ENCODE measurements around the gene VGF.

GRCh38 chr7:101129603-101130117 lies 35.7 kb downstream of the VGF start:
- TF ChIP-seq, protein P1, sequence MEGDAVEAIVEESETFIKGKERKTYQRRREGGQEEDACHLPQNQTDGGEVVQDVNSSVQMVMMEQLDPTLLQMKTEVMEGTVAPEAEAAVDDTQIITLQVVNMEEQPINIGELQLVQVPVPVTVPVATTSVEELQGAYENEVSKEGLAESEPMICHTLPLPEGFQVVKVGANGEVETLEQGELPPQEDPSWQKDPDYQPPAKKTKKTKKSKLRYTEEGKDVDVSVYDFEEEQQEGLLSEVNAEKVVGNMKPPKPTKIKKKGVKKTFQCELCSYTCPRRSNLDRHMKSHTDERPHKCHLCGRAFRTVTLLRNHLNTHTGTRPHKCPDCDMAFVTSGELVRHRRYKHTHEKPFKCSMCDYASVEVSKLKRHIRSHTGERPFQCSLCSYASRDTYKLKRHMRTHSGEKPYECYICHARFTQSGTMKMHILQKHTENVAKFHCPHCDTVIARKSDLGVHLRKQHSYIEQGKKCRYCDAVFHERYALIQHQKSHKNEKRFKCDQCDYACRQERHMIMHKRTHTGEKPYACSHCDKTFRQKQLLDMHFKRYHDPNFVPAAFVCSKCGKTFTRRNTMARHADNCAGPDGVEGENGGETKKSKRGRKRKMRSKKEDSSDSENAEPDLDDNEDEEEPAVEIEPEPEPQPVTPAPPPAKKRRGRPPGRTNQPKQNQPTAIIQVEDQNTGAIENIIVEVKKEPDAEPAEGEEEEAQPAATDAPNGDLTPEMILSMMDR (conservative IDR thresholded peaks at IDR 0.05; ENCODE audit: low read depth, low read length), result no peak
- no peak for TF ChIP-seq EZH2 (IDR thresholded peaks at IDR 0.05; ENCODE audit: borderline replicate concordance, low read depth, low read length, poor library complexity, severe bottlenecking)

Measured in A673 (cell line).